IMR-90 (cell line): ENCODE measurements around the gene DAPK1.

ENCODE experiments used
- MAZ ChIP-seq: IDR thresholded peaks from 2 replicates; pipeline ENCODE4 v1.6.1; 2012; ENCODE audit warnings: low read depth, mild to moderate bottlenecking, low read length, improper control_type of control experiment, moderate library complexity, borderline replicate concordance
- POLR2A ChIP-seq: IDR thresholded peaks from 2 replicates; pipeline ENCODE4 v1.6.1; 2012; ENCODE audit warnings: mild to moderate bottlenecking, low read depth, low read length
- RCOR1 ChIP-seq: IDR thresholded peaks from 2 replicates; pipeline ENCODE4 v1.6.1; 2012; ENCODE audit warnings: mild to moderate bottlenecking, low read length, improper control_type of control experiment; ENCODE audit not compliant: insufficient replicate concordance
- TF ChIP-seq, protein P1 (sequence below): conservative IDR thresholded peaks from 2 replicates; pipeline ENCODE4 v1.5.1; 2012; ENCODE audit warnings: mild to moderate bottlenecking, low read depth, low read length, improper control_type of control experiment
- TF ChIP-seq, protein P2 (sequence below): fragments of 150-350 bp; IDR thresholded peaks from 2 replicates; pipeline ENCODE4 v1.6.1; 2017; ENCODE audit warnings: mild to moderate bottlenecking, antibody characterized with exemption, low read length, low read depth

DNA sequence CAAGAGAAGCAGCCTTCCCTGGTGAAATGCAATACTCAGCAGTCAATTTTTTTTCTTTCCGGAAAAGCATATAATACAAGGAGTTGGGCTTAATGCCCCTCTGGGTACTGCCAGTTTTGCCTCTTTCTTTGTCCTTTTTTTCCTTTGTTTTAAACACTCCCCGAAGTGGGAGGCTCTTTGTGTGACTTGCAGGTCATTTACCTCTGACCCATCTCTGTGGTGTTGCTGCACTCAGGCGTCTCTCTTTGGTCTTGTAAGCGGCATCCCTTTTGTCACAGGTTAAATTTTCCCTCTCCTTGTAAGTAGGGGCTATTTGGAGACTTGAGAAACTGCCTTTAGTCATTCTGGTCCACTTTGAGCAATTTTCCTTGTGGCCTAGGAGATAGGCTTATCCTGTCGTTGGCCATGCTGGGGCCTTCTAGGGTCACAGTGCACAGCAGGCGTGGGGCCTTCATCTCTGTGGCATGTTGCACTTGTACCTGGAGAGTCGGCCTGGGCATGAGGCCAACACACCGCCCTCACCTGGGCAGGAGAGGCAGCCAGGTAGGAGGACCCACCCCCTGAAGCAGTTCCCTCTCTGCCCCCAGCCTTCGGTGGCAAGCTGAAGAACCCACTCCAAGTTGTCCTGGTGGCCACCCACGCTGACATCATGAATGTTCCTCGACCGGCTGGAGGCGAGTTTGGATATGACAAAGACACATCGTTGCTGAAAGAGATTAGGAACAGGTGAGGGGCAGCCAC is 200.6 kb downstream of the DAPK1 start:
- TF ChIP-seq, protein P1, sequence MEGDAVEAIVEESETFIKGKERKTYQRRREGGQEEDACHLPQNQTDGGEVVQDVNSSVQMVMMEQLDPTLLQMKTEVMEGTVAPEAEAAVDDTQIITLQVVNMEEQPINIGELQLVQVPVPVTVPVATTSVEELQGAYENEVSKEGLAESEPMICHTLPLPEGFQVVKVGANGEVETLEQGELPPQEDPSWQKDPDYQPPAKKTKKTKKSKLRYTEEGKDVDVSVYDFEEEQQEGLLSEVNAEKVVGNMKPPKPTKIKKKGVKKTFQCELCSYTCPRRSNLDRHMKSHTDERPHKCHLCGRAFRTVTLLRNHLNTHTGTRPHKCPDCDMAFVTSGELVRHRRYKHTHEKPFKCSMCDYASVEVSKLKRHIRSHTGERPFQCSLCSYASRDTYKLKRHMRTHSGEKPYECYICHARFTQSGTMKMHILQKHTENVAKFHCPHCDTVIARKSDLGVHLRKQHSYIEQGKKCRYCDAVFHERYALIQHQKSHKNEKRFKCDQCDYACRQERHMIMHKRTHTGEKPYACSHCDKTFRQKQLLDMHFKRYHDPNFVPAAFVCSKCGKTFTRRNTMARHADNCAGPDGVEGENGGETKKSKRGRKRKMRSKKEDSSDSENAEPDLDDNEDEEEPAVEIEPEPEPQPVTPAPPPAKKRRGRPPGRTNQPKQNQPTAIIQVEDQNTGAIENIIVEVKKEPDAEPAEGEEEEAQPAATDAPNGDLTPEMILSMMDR = no peak
- TF ChIP-seq, protein P2, sequence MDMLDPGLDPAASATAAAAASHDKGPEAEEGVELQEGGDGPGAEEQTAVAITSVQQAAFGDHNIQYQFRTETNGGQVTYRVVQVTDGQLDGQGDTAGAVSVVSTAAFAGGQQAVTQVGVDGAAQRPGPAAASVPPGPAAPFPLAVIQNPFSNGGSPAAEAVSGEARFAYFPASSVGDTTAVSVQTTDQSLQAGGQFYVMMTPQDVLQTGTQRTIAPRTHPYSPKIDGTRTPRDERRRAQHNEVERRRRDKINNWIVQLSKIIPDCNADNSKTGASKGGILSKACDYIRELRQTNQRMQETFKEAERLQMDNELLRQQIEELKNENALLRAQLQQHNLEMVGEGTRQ = no peak
- TF ChIP-seq POLR2A = no peak
- no peak for TF ChIP-seq MAZ
- no peak for TF ChIP-seq RCOR1
